Choroid plexus epithelial cell (primary cell): ENCODE data around the gene APOL1.
"Not testable (repeated sequence)": the region's sequence is repeated elsewhere in the genome, so short reads cannot be mapped to it uniquely, and the experiment has no call there.

Source experiments
- DNase-seq: peaks from one replicate; pipeline ENCODE4 v3.0.0-alpha.2; 2010; ENCODE audit warnings: low read depth
- H3K4me3 ChIP-seq: 2 replicates; pipeline ENCODE4 v1.5.1; 2011; ENCODE audit warnings: low read depth, mild to moderate bottlenecking, control low read depth, low read length, moderate library complexity
- CTCF ChIP-seq: conservative IDR thresholded peaks from 2 replicates; pipeline ENCODE4 v1.5.1; 2011; ENCODE audit warnings: low read depth, mild to moderate bottlenecking, control low read depth, inconsistent platforms, low read length, moderate library complexity

Gene APOL1

GRCh38 chr22:36252754-36253522 lies at the start of gene APOL1:
TSS of gene APOL1 (plus strand) at chr22:36253133. CDS start at chr22:36254956, 1,823 bp downstream.
- peak within 1 kb of the TSS; percentile 26 for H3K4me3 ChIP-seq
- DNase-seq = peak; percentile 57
- no peak for TF ChIP-seq CTCF

- DNase-seq, H3K4me3 ChIP-seq: not testable (repeated sequence)
Observed at GRCh38 chr22:36203441-36203840, 49.5 kb upstream of the APOL1 start.

GRCh38 chr22:36204001-36204631 lies 48.8 kb upstream of the APOL1 start:
- no peak for TF ChIP-seq CTCF
- DNase-seq = no peak
- H3K4me3 ChIP-seq = no peak overlapping the region

- no peak overlapping the region for H3K4me3 ChIP-seq
- no peak for TF ChIP-seq CTCF
- no peak for DNase-seq
Observed at GRCh38 chr22:36204632-36205015, 48.3 kb upstream of the APOL1 start.

- DNase-seq, H3K4me3 ChIP-seq: not testable (repeated sequence)
Observed at GRCh38 chr22:36205573-36205972, 47.4 kb upstream of the APOL1 start.

- DNase-seq = no peak
- H3K4me3 ChIP-seq = no peak overlapping the region
- no peak for TF ChIP-seq CTCF
Observed at GRCh38 chr22:36206255-36206654, 46.7 kb upstream of the APOL1 start.

GRCh38 chr22:36208162-36208765 lies 44.7 kb upstream of the APOL1 start:
- H3K4me3 ChIP-seq = no peak overlapping the region
- no peak for TF ChIP-seq CTCF

GRCh38 chr22:36208914-36209313 lies 44.0 kb upstream of the APOL1 start:
- no peak for TF ChIP-seq CTCF
- H3K4me3 ChIP-seq = no peak overlapping the region
- no peak for DNase-seq

More at GRCh38 chr22:36208162-36208765, 44.7 kb upstream of the APOL1 start:
- no peak for DNase-seq

GRCh38 chr22:36209488-36209908 lies 43.4 kb upstream of the APOL1 start:
- not testable (repeated sequence) for H3K4me3 ChIP-seq, DNase-seq
